DMS53 treated with DMSO at 0.1 percent for 48 hours (cell line): ENCODE measurements around the gene TIMM44.
A peak's percentile ranks its signal among the peaks of the same experiment; 100 is the strongest.
"Not testable (repeated sequence)": the region's sequence is repeated elsewhere in the genome, so short reads cannot be mapped to it uniquely, and the experiment has no call there.

ENCODE experiments used
- DNase-seq: peaks from one replicate; lab custom pipeline; 2025; ENCODE audit not compliant: unreplicated experiment; lab: John Stamatoyannopoulos, UW

The TIMM44 gene

DNA sequence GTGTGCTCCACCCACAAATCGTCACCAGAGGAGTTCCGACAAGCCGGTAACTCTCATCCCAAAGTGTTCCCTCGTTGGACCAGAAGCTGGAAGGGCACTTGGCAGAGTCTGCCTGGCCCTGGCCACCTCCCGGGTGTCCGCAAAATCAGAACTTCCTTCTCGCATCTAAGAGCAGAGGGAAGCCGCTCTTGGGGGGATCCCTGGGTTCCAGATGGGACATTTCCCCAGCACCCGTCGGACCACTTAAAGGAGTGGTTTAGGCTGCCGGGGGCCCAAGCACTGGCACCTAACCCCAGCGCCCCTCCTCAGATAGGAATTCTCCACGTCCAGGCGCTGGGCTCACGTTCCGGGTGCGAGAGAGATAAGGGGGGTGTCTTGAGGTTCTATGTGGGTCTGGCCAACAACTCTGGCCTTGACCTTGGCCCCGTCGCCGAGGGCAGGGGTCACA, 40.6 kb downstream of the TIMM44 start:
- DNase-seq = no peak

DNA sequence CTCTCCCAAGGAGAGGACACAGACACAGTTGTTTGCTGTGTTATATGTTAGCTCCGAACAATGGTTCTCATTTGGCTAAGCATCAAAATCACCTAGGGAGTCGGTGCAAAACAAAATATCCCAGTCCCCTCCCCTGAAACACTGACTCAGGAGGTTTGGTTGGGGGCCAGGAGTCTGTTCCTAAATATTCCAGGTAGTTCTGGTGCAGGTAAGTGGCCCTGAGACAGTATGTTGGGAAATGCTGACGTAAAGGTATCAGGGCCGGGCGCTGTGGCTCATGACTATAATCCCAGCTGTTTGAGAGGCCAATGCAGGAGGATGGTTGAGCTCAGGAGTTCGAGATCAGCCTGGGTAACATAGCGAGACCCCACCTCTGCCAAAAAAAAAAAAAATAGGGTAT, 42.1 kb downstream of the TIMM44 start:
- no peak for DNase-seq

- no peak for DNase-seq
Observed at GRCh38 chr19:7900931-7901330, 42.5 kb downstream of the TIMM44 start.

- DNase-seq = no peak
Observed at GRCh38 chr19:7900401-7900870, 43.0 kb downstream of the TIMM44 start.

- DNase-seq = no peak
Observed at GRCh38 chr19:7899751-7900378, 43.6 kb downstream of the TIMM44 start.

DNA sequence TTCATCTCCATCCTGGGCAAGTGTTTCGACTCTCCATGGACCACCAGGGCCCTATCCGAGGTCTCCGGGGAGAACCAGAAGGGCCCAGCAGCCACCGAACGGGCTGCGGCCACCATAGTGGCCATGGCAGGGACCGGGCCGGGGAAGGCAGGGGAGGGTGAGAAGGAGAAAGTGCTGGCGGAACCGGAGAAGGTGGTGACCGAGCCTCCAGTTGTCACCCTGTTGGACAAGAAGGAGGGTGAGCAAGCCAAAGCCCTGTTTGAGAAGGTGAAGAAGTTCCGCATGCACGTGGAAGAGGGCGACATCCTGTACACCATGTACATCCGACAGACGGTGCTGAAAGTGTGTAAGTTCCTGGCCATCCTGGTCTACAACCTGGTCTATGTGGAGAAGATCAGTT, 44.5 kb downstream of the TIMM44 start:
- DNase-seq = no peak

DNA sequence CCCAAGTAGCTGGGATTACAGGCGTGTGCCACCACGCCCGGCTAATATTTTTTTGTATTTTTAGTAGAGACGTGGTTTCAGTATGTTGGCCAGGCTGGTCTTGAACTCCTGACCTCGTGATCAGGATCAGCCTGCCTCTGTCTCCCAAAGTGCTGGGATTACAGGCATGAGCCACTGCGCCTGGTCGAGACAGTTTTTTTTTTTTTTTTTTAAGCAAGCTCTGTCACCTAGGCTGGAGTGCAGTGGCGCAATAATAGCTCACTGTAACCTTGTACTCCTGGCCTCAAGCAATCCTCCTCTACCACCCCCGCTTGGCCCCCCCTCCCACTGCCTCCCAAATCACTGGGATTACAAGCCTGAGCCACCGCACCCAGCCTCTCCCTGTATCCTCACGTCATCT, 46.2 kb downstream of the TIMM44 start:
- DNase-seq = no peak

DNA sequence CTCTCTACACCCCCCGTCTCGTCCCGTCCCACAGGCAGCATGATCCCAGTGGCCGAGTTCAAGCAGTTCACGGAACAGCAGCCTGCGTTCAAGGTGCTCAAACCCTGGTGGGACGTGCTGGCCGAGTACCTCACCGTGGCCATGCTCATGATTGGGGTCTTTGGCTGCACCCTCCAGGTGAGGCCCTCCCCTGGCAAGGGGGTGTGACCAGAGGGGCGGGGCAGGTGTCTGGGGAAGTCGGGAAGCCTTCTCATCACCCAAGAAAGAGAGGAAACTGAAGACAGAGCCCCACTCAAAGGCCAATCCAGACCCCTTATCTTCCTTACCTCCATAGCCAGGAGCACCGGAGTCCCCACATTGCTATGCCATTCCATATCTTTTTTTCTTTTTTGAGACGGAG, 47.9 kb downstream of the TIMM44 start:
- no peak for DNase-seq

GRCh38 chr19:7894612-7895309, 48.7 kb downstream of the TIMM44 start:
- no peak for DNase-seq

DNA sequence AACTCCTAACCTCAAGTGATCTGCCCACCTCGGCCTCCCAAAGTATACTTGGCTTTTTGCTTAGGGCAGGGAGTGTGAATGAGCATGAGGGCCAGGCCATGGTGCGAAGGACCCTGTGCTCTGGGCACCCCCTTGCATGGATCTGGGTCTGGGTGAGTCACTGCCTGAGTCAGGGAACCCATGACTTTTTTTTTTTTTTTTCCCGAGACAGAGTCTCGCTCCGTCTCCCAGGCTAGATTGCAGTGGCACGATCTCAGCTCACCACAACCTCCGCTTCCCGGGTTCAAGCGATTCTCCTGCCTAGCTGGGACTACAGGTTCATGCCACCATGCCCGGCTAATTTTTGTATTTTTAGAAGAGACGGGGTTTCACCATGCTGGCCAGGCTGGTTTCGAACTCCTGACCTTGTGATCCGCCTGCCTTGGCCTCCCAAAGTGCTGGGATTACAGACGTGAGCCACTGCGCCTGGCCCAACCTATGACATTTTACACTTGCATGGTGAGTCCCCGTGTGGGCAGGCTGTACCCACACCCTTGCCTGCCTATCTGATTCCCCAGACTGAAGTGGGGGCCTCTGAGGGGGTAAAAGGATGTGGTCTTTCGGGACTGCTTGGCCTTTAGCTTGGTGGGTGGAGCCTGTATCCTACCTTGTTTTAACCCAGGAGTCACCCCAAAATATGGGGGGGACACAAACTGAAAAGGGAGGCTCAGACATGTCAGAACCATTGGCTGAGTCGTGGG, 49.9 kb downstream of the TIMM44 start:
- not testable (repeated sequence) for DNase-seq

GRCh38 chr19:7888826-7889217, 54.6 kb downstream of the TIMM44 start:
- DNase-seq = no peak

GRCh38 chr19:7888145-7888825, 55.2 kb downstream of the TIMM44 start, which contains the start of gene LRRC8E:
TSS of gene LRRC8E (plus strand) at chr19:7888510. CDS start at chr19:7895604, 7,094 bp downstream.
- DNase-seq = peak; percentile 11

DNA sequence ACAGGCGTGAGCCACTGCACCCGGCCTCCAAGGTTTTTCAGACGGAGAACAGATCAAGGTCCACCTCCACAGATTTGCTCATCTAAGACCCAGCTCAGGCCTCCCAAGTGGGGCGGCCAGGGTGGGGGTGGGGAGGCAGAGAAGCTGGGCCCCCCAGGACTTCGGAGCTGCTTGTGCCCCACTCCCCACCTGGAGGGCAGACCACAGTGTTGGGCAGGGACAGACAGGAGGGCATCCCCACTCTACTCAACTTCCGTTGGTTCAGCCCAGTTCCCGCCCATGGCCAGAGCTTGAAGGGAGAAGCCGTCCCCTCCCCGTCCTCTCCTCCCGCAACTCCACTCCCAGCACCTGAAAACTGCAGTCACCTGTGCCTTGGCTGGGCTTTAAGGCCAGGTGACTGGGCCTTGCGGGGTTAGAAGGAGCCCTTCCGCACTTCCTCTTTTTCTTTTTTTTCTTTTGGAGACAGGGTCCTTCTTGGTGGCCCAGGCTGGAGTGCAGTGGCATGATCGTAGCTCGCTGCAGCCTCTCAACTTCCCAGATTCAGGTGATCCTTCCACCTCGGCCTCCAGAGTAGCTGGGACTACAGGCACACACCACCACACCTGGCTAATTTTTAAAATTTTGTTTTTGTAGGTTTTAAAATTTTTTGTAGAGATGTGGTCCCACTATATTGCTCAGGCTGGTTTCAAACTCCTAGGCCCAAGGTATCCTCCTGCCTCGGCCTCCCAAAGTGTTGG, 55.9 kb downstream of the TIMM44 start:
- DNase-seq = no peak

DNA sequence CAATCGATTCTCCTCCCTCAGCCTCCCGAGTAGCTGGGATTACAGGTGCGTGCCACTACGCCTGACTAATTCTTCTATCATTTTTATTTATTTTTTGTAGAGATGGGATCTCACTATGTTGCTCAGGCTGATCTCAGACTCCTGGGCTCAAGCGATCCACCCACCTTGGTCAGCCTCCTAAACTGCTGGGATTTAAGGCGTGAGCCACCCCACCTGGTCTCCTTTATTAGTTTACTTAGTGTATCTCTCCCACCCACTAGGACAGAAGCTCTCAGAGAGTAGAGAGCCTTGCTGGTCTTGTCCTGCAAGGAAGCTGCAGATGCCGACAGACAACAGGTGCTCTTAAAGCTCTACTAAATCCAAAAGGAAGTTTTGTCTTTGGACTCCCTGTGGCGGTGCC, 57.6 kb downstream of the TIMM44 start:
- DNase-seq = no peak

DNA sequence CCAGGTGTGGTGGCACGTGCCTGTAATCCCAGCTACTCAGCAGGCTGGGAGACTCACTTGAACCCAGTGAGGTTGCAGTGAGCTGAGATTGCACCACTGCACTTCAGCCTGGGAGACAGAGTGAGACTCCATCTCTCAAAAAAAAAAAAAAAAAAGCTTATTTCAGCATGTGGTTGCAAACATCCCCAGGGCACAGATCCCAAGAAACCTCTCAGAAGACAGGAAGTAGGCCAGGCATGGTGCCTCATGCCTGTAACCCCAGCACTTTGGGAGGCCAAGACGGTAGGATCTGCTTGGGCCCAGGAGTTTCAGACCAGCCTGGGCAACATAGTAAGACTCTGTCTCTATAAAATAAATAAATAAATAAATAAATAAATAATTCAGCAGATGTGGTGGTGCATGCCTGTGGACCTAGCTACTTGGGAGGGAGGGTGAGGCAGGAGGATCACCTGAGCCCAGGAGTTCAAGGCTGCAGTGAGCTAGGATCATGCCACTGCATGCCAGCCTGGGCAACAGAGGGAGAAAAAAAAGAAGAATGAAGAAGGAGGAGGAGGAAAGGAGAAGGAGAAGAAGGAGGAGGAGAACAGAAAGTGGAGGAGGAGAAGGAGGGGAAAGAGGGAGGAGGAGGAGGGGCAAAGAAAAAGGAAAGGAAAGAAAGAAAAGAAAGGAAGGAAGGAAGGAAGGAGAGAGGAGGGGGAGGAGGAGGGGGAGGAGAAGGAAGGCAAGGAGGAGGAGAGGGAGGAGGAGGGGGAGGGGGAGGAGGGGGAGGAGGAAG, 59.5 kb downstream of the TIMM44 start:
- no peak for DNase-seq

DNA sequence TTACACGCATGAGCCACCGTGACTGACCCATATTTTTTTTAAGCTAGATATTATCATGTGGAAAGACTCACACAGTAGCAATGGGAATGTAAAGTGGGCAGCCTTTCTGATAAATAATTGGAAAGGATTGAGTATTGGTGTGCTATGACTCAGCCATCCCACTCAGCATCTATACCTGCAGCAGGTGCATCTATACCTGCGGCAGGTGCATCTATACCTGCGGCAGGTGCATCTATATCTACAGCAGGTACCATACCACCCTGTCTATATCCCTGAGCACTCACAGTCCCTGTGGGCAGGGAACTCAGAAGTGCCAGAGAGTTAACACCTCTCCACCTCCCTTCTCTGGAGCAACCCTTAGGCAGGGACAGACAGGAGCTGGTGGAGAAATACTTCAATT, 60.4 kb downstream of the TIMM44 start:
- DNase-seq = peak; percentile 26

- DNase-seq = no peak
Observed at GRCh38 chr19:7881910-7882309, 61.6 kb downstream of the TIMM44 start.

DNA sequence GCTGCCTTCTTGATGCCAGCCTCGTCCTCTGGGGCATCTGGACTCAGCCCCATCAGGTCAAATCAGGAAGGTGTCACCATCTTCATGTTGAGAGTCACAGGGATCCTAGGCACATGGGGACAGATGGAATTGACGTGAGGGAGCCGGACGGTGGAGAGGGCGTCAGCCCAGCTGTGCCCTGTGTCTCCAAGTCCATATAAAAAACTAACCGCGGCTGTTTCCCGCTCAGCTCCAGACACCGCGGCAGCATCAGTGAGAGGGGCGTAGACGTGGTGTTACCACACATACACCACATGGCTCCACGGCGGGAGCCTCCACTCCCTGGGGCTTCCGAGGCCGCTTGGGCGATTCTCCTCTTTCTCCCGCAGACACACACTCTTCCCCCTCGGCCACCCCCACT, 63.6 kb downstream of the TIMM44 start:
- DNase-seq = no peak

GRCh38 chr19:7879111-7879807, 64.2 kb downstream of the TIMM44 start:
- no peak for DNase-seq
